ENCODE results near the gene UGT1A8.

DNA sequence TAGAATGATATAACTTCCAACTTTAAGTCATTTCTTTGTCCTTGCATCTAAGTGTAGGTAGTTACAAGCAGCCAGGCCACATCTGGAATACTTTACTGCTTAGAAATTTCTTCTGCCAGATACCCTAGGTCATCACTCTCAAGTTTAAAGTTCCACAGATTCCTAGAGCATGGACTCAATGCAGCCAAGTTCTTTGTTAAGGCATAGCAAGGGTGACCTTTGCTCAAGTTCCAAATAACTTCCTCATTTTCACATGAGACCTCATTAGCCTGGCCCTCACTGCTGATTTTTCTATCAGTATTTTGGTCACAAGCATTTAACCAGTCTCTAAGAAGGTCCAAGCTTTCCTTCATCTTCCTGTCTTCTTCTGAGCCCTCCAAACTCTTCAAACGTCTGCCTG is 46.5 kb downstream of the UGT1A8 start:
- TF ChIP-seq GATA2 (IDR thresholded peaks at IDR 0.05; ENCODE audit: low read depth, low read length): no peak
- TF ChIP-seq GATA3 (IDR thresholded peaks at IDR 0.05; ENCODE audit: low read depth, low read length): no peak

All from SH-SY5Y (cell line).